Panc1 (cell line): ENCODE data around the gene SNCG.

Source experiments
- CTCF ChIP-seq: fragments of 450-650 bp; IDR thresholded peaks from 2 replicates; pipeline ENCODE4 v1.5.1; 2017; ENCODE audit warnings: mild to moderate bottlenecking
- POLR2AphosphoS5 ChIP-seq: IDR thresholded peaks from 2 replicates; pipeline ENCODE4 v1.6.1; 2012; ENCODE audit warnings: mild to moderate bottlenecking, low read depth, low read length, moderate library complexity
- REST ChIP-seq, 2 experiments: IDR thresholded peaks; 2 replicates each; pipeline ENCODE4 v1.6.1; 2011 to 2012; ENCODE audit warnings: low read depth in 2 of 2, control low read depth in 1 of 2, low read length in 1 of 2, mild to moderate bottlenecking in 1 of 2, moderate library complexity in 1 of 2; ENCODE audit not compliant: insufficient read depth in 1 of 2
- SIN3A ChIP-seq: IDR thresholded peaks from 2 replicates; pipeline ENCODE4 v1.6.1; 2012; ENCODE audit warnings: low read depth, mild to moderate bottlenecking, low read length, moderate library complexity, borderline replicate concordance; ENCODE audit not compliant: insufficient read depth
- TCF7L2 ChIP-seq: IDR thresholded peaks from 2 replicates; pipeline ENCODE4 v1.6.1; 2011; ENCODE audit warnings: mild to moderate bottlenecking, low read depth, low read length, inconsistent platforms

DNA sequence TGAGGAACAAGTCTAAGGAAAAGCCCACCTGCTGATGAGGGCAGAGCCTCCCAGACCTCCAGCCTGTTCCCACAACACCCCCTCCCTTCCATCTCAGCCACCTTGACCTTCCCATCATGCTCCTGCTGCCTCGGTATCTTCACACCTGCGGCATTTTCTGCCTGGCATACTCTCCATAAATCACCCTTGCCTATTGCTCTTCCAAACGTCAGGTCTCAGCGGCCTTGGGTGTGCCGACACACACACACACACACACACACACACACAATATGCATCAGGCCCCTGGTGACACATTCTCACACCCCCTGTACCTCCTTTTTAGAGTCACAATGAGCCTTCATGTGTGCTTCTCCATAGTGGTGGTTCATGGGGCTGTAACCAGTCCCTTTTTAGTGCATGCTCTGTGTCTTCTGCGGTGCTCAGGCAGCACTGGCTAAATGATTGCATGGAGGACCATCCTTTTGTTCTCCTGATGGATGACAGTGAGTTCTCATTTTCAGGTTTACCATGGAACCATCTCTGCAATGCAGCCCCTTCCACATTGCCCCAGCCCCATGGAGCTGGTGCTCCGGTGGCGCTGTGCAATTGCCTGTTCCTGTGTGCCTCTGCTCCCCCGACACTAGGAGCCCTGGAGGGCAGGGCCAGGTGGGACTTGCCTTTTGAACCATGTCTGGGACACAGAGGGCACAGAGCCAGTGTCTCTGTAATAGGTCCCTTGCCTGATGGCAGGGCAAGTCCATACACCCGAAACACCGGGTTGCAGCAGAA lies 14.4 kb downstream of the SNCG start:
- TF ChIP-seq REST (IDR thresholded peaks at IDR 0.05; ENCODE audit: insufficient read depth in 1 of 2, low read depth in 2 of 2, low read length in 1 of 2) = no peak
- no peak for TF ChIP-seq CTCF
- TF ChIP-seq TCF7L2 = no peak
- no peak for TF ChIP-seq POLR2AphosphoS5
- no peak for TF ChIP-seq SIN3A
